NCI-H460 (cell line): ENCODE measurements around the gene RNF19B. TPM values are rescaled to one million over a fixed set of nuclear protein-coding genes. Genes with fewer than 3 reads are reported as not detected.

ENCODE experiments used
- DNase-seq: peaks from one replicate; pipeline ENCODE4 v3.0.0-alpha.2; 2016; ENCODE audit warnings: low read depth; ENCODE audit errors: extremely low read depth
- total RNA-seq: library from RNA; depleted of rRNA; stranded (reverse); fragments of >200 nt; shearing (Covaris generic); gene quantifications from 2 replicates; pipeline ENCODE4 v1.2.3, GENCODE V29; 2014

The RNF19B gene
- total RNA-seq, 1 experiment from 2014 or later, result 12.9 TPM

DNA sequence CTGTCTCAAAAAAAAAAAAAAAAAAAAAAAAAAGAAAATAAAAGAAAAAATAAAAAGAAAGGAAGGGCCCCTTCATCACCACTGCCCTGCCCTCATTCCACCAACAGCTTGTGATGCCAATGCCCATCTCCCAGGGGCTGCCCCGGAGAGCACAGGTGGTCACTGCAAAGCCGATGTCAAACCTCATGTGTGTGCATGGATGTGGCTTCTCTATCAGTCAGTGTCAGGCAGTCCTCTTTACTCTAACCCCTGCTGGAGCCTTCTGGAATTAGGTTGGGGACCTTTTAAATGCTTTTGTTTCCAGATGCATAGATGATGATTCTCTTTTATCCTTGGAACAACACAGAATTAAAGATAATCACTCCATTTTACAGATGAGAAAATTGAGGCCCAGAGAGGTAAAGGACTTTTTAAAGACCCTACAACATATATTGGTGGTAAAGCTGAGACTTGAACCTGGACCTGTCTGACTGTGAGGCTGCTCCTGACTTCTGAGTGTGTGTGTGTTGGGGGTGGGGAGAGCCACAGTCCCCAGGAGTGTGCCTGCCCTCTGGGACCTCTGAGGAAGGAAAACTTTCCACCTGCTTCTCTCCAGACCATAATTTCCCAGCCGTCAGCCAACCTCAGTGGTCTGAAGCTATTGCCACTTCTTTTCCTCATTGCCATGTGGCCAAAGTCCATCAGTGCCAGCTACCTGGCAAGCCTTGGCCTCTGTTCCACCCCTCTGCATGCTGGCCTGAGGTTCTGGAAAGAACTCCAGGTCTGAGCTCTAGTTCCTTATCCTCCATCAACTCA is 60.4 kb downstream of the RNF19B start:
- no peak for DNase-seq

- no peak for DNase-seq
Measured at GRCh38 chr1:32902535-32902920, 62.1 kb downstream of the RNF19B start.

GRCh38 chr1:32901823-32902534 is 62.6 kb downstream of the RNF19B start:
- no peak for DNase-seq

DNA sequence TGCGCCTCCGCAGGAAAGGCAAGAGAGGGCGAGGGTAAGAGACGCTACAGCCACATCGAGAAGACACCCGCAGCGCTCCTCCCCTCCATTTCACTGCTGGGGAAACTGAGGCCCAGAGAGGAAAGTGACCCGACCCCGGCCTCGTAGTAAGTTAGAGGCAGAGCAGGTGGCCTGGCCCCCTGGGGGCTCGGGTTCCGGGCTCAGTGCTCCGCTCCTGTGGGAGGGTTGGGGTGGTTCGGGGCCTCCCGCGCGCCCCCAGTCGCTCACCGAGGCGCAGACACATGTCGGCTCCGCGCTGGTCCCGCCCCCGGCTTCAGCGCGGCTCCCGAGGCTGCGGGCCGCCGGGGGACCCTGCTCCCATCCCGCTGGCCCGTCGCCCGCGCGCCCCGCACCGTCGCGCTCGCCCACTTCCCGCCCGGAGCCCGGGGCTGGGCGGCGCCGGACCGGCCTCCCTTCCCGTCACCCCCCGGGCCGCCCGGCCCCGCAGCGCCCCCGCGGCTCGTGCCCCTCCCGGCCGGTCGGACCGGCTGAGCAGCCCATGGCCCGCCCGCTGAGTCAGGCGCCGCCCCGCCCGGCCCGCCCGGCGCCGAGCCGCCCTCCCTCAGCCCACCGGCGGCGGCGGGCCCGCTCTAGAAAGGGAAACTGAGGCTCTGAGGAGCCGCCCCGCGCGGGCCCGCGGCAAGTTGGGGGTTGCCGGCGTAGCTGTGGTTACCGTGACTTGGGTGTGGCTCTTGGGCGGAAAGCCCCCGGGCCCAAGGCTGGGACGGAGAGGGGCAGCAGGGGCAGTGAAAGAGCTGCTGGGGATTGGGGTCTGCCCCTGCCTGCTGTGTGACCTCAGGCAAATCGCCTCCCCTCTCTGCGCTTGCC is 63.4 kb downstream of the RNF19B start, which contains the start of gene TMEM54:
Gene TMEM54 (minus strand): TSS at position 434 of the 867 bp plus-strand sequence. CDS start 151 bp downstream, at position 283.
- no peak for DNase-seq

GRCh38 chr1:32900371-32900955 is 64.1 kb downstream of the RNF19B start:
- DNase-seq, result no peak

DNA sequence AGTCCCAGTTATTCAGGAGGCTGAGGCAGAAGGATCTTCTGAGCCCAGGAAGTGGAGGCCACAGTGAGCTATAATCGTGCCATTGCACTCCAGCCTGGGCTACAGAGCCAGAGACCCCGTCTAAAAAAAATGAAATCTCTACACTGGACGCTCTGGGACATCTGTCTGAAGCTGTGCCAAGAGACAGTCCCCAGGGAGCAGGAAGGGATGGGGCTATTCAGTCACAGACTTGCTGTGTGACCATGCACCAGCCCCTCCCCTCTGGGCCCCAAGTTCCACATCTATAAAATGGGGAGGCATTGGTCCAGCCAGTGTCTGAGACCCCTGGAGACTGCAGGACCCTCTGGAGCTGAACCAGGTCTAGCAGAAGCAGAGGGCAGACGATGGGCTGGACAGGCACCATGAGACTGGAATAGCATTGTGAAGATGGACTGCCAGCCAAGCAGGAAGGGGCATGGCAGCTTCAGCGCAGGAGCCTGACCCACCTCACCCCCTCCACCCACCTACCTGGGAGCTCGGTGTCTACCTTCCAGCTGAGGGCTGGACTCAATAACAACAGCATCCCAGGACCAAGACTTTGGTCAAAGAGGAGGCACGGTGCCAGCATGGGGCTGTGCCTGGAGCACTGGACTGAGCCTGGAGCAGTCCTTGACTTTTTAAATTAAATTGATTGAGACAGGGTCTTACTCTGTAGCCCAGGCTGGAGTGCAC is 64.9 kb downstream of the RNF19B start:
- DNase-seq, result no peak

DNA sequence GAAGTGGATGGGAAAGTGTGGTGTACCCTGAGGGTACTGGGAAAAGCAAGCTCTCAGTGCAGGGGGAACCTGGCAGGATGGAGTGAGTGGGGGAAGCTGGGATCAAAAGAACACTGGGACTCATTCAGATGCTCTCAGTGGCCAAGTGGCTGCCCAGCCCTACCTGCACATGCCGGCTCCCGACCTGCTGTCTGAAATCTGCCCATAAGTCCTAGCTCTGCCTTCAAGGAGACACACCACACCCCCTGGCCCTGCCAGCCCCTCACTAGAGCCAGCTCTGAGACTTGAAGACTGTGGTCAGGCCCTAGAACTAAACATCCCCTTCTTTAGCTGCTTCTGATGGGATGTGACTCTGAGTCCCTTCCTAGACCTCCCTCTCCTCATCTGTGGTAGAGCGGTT is 65.7 kb downstream of the RNF19B start:
- DNase-seq, result no peak

- DNase-seq, result no peak
Measured at GRCh38 chr1:32898056-32898455, 66.6 kb downstream of the RNF19B start.

- DNase-seq, result no peak
Measured at GRCh38 chr1:32897082-32898049, 67.2 kb downstream of the RNF19B start.

- no peak for DNase-seq
Measured at GRCh38 chr1:32896451-32896850, 68.2 kb downstream of the RNF19B start.

DNA sequence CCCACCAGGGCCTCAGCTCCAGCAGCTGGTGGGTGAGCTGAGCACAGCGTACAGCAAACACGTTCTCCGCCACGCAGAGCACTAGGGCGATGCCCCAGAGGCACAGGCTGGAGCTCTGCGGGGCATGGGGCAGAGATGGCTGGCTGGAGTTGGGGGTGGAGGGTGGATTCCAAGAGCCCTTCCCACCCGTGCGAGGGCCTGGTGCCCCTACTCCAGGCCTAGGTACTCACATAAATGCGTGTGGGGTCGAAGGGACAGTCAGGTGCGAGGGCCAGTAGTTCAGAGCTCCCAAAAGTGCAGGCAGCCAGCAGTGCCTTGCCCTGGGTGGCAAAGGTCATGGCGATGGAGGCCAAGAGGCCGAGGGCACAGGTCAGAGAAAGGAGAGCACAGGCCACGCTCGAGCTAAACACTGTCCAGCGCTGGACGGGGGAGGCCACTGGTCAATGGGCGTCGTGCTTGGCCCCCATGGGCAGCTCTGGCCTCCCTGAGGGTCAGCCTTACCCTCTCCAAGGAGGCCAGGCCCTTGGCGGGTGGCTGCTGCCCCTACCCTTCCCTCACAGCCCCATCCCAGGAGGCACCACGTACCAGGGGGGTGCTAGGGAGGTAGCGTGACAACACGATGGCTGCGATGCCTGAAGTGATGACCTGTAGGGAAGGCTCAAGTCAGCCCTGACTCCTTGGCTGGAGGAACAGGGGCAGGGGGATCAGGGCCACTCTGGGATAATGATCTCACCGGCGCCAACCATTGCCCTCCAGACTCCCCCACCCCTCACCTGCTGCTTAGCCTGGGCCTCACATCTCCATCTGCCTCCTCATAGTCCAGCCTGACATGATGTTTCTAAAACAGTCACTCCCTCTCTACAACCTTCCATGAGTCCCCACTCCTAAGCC is 69.0 kb downstream of the RNF19B start:
- DNase-seq, result no peak

- no peak for DNase-seq
Measured at GRCh38 chr1:32894681-32895080, 69.9 kb downstream of the RNF19B start.

DNA sequence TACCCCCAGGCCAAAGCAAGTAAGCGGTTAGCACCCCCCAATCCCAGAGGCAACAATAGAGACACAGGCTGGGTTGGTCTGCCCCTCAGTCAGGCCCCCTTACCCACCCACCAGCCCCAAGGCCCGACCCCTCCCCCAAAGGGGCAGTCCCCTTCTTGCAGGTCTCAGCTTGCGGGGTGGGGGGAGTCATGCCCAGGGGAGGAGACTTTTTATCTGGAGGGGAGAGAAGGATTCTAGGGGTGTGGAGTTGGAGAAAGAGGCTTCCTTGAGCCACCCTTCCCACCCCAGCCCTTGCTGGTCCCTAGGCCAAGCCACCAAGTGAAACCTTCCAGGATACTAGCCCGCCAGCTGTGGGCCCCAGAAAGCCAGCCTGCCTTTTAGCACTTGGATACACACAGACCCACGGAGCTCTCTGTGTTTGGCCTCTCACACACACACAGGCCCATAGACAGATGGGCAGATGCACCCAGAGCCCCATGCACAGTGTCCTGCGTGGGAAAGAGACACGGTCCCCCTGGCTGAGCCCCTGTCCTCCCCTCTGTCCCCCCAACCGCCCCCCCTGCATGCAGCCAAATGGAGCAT is 70.5 kb downstream of the RNF19B start:
- no peak for DNase-seq

DNA sequence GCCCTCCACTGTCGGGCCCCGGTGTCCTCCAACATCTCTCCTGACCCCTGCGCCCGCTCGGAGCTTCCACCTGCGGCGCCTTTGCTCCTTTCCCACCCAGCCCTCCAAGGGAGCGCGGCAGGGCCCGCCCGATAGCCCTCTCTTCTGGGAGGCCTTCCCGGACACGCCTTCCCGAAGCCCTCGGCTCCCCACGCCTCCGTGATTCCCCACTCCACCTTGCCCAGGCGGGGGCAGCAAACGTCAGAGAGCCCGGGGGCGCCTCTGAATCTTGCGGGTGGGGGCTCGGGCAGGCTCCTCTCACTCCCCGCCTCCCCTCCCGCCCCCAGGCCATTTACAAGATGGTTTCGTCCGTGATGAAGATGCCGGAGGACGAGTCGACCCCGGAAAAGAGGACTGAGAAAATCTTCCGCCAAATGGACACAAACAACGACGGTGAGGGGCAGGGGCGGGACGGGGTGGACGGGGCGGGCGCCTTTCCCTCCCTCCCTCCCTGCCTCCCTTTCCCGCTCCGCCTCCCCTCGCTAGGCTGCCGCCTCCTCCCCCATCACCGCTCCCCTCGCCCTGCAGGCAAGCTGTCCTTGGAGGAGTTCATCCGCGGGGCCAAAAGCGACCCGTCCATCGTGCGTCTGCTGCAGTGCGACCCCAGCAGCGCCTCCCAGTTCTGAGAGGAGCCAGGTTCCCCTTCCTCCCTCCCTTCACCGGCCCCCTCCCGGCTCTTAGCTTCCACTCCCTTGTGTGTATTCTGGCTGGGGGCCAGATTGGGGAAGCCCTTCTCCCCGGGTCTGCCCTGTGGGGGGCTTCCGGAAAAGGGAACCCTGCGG is 71.2 kb downstream of the RNF19B start:
- DNase-seq, result no peak

DNA sequence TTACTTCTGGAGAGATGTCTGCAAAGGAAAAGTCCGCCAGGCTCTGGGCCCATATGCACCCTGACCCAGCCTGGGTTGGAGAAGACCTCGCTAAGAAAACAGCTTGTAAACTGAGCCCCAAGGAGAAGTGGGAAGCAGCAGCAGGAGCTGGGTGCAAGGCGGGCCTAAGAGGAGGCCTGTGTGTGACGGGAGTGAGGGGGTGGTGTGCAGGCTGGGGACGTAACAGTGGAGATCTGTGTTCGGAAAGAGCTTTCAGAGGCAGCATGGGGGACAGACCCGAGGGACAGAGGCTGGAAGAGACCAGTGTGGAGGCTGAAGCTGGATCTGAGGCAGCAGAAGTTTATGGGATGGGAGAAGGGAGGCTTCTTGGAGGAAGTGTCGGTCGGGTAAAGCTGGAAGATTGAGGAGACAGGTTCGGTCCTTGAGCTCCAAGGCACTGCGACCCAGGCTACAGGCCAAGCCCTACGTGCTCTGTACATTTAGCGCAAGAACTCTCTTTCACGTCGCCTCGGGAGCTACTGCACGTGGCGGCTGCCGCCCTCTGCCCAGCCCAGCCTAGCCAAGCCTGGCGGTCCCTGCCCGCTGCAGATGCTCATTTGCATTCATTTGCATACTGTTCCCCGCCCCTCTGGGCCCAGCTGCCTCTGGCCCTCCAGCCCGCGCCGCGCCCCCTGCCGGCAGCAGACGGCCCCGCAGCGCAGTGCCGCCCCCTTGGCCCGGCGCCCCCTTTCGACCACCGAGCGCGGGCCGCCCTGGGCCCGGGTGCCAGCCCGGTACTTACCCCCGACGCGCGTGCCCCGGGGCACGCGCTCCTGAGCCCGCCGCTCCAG is 72.0 kb downstream of the RNF19B start:
- no peak for DNase-seq

DNA sequence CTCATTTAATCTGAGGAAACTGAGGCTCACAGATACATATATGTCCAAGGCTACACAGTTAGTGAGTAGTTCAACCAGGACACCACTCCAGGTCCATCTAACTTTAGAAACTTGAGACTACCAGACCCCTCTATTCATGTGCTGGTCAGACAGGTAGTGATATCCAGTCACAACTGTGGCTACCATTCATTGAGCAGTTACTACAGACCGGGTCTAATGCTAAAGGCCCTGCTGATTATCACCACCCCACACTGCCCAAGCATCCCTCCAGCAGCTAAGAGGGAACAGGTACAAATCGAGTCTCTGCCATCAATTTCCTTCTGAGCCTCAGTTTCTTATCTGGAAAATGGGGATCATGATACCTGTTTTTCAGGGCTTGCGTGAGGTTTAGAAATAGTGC is 73.0 kb downstream of the RNF19B start:
- DNase-seq, result no peak
